HG03439 (cell line): ENCODE measurements around the gene IGSF9B.

Experiments used
- ATAC-seq: cut with Tn5 transposase; IDR thresholded peaks from one replicate; pipeline ENCODE4 v1.9.1; 2021; ENCODE audit warnings: mild to moderate bottlenecking, moderate library complexity; ENCODE audit not compliant: unreplicated experiment

IGSF9B gene

DNA sequence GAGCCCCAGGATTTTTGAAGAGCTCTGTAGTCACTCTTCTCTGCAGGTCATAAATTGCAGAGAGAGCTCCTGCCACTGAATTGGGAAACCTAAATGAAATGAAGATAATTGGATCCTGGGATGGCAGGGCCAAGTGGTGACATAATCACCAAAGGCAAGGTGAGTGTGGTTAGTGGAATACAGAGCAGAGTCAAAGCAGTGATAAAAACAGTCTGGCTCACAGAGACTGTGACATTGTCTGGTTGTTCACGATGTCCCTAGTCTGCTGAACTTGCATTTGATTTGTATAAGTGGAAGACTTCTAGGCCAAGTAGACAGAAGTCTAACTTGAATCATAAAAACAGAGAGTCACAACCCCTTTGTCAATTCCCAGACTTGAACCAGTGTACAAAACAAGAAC lies 84.6 kb downstream of the IGSF9B start:
- no peak for ATAC-seq

DNA sequence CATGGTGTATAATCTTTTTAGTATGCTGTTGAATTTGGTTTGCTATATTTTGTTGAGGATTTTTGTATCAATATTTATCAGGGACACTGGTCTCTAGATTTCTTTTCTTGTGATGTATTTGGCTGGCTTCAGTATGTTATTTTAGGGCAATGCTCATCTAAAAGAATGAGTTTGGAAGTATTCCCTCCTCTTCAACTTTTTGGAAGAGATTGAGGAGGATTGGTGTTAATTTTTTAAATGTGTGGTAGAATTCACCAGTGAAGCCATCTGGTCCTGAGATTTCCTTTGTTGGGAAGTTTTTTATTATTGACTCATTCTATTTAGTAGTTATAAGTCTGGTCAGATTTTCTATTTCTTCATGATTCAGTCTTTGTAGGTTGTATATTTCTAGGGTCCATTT lies 89.3 kb downstream of the IGSF9B start:
- ATAC-seq = no peak

DNA sequence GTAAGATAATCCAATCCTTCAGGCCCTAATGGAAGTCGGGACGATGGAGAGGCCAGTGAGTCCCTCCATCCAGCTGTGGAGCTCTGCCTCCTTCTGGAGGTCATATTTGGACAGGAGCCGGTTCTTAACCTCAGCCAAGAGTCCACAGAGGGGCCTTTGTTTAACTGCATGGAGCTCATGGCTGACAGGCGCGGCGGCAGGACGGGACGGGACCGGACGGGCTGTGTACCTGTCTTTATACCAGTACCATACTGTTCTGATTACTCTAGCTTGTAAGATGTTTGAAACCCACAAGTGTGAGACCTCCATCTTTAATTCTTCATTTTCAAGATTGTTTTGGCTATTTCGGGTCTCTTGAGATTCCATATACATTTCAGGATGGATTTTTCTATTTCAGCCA lies 91.3 kb downstream of the IGSF9B start:
- ATAC-seq = no peak

DNA sequence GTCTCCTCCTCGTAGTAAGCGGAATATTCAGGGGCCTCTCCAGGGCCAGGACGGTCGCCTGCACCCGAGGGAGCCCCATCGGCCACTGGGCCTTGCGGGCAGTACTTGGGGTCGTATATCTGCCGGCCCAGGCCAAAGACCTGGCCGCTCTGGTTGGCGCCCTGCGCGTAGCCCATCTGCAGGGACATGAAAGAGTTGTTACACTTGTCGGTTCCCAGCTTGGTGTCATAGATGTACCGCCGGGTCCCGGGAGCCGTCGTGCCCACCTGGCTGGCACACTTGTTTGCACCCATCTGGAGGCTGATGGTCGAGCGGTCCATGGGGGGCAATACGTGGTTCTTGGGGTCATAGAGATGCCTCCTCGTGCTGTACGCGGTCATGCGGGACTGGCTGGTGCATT lies 92.0 kb downstream of the IGSF9B start:
- no peak for ATAC-seq

DNA sequence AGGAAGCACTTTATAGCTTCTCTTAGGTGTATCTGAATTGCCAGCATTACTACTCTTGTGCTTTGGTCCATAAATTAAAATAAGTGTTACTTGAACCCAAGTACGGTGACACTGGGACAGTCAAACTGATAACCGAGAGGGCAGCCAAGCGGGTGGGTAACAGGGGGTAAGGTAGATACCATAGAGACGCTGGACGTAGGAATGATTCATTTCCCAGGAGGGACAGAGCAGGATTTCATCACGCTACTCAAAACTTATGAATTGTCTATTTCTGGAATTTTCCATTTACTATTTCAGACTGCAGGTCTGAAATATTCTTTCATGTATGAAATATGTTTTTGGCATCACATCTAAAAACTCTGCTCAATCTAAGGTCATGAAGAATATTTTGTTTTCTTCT lies 96.6 kb downstream of the IGSF9B start:
- ATAC-seq = no peak
